Measurements from ENCODE around the gene ABHD12B. TPM values are rescaled to one million over a fixed set of nuclear protein-coding genes. Genes with fewer than 3 reads are reported as not detected.
A peak's percentile ranks its signal among the peaks of the same experiment; 100 is the strongest.

Gene ABHD12B
- total and polyA plus RNA-seq, 2 of the 13 experiments (the other 11 are each of a cell fraction or from before 2014, with no cell fraction given): not detected

GRCh38 chr14:50875359-50876070 is 3.7 kb downstream of the ABHD12B start (continued):
- TF ChIP-seq KAT8 (CRISPR knock-in tag; IDR thresholded peaks at IDR 0.05) (no peak), GTF3A (CRISPR knock-in tag; conservative IDR thresholded peaks at IDR 0.05) (no peak), HHEX (CRISPR knock-in tag; IDR thresholded peaks at IDR 0.05) (no peak), U2AF1 (optimal IDR thresholded peaks at IDR 0.05; ENCODE audit: low read depth, low read length) (no peak), FLYWCH1 (CRISPR knock-in tag; IDR thresholded peaks at IDR 0.05) (no peak), E2F5 (CRISPR knock-in tag; conservative IDR thresholded peaks at IDR 0.05) (no peak), ZBTB3 (CRISPR knock-in tag; IDR thresholded peaks at IDR 0.05; ENCODE audit: borderline replicate concordance, low read depth) (no peak), ZMAT5 (CRISPR knock-in tag; IDR thresholded peaks at IDR 0.05; ENCODE audit: borderline replicate concordance, low read depth) (no peak), RFX3 (CRISPR knock-in tag; IDR thresholded peaks at IDR 0.05) (no peak), RFXANK (CRISPR knock-in tag; IDR thresholded peaks at IDR 0.05) (no peak), GTF2F1 (IDR thresholded peaks at IDR 0.05; ENCODE audit: low read length) (no peak)

- Histone ChIP-seq H3K4me2 (ENCODE audit: low read depth, low read length) (no peak overlapping the region), H3K79me2 (ENCODE audit: insufficient read depth, low read length) (no peaks in the 10 kb centered on the region), H3K27ac (ENCODE audit: extremely low read length, insufficient read depth, low read length) (no peak overlapping the region), H3K4me3 (replicated peaks in 1 of 3; ENCODE audit: insufficient read depth in 1 of 3, low read depth in 2 of 3, low read length in 3 of 3) (no peak overlapping the region), H3K27me3 (ENCODE audit: control insufficient read depth in 1 of 2, insufficient read depth in 2 of 2, low read length in 2 of 2) (no peaks in the 10 kb centered on the region), H4K20me1 (ENCODE audit: insufficient read depth, low read length) (no peaks in the 10 kb centered on the region), H3K9me3 (ENCODE audit: low read length) (no peaks in the 10 kb centered on the region), H3K9ac (ENCODE audit: insufficient read depth, low read depth, low read length) (no peak overlapping the region), H3K36me3 (replicated peaks in 1 of 2; ENCODE audit: control insufficient read depth in 1 of 2, insufficient read depth in 2 of 2, low read length in 2 of 2) (no peaks in the 10 kb centered on the region), H2AFZ (ENCODE audit: low read length) (no peak overlapping the region), H3K4me1 (ENCODE audit: insufficient read depth, low read length) (peaks cover 47% of the 10 kb centered on the region)
- FAIRE-seq (no peak), DNase-seq (ENCODE audit: low spot score) (no peak), ATAC-seq (peak; percentile 61)
- POLR2A ChIA-PET: interaction anchor here (1.1 kb wide), 1 partner anchor 61 kb away, joined by 3 read pairs; the partner anchor contains the start of gene PYGL
- no TSS peak for BruUV-seq (replicated peaks)
- TF ChIP-seq ZMAT3 (CRISPR knock-in tag; conservative IDR thresholded peaks at IDR 0.05) (no peak), PHF8 (CRISPR knock-in tag; IDR thresholded peaks at IDR 0.05) (no peak), NONO (IDR thresholded peaks at IDR 0.05) (no peak), NONO (CRISPR knock-in tag; conservative IDR thresholded peaks at IDR 0.05) (no peak), PITX1 (CRISPR knock-in tag; IDR thresholded peaks at IDR 0.05) (no peak), ZFP62 (CRISPR knock-in tag; IDR thresholded peaks at IDR 0.05) (no peak), ZNF678 (CRISPR knock-in tag; IDR thresholded peaks at IDR 0.05) (no peak), ZNF251 (CRISPR knock-in tag; IDR thresholded peaks at IDR 0.05) (no peak), IRX3 (CRISPR knock-in tag; IDR thresholded peaks at IDR 0.05; ENCODE audit: borderline replicate concordance, low read depth) (no peak), FOXM1 (CRISPR knock-in tag; IDR thresholded peaks at IDR 0.05) (no peak), TBX3 (IDR thresholded peaks at IDR 0.05; ENCODE audit: borderline replicate concordance) (no peak), PCBP1 (IDR thresholded peaks at IDR 0.05; ENCODE audit: borderline replicate concordance, low read depth, low read length) (no peak), MAFG (CRISPR knock-in tag; IDR thresholded peaks at IDR 0.05) (no peak), ZNF124 (CRISPR knock-in tag; IDR thresholded peaks at IDR 0.05) (no peak)
- WGBS (ENCODE audit: low lambda C conversion rate): 63% methylated on average over 8 of the region's 8 CpGs
- CTCF ChIA-PET (ENCODE audit: low intra/inter-chr PET ratio, low total read pairs): no interaction called here
- intact Hi-C loops (cut with micrococcal nuclease; ENCODE audit: unreplicated experiment): no loop called here
- in situ Hi-C loops (cut with HindIII; ENCODE audit: extremely low pct_ligation_motif_present, low pct_unique_long_range_greater_than_20kb): no loop called here
Measured at GRCh38 chr14:50882932-50883826, 11.3 kb downstream of the ABHD12B start.
